ENCODE measurements around the gene ERC2.

Gene ERC2

GRCh38 chr3:55564726-55565125 lies 903.5 kb downstream of the ERC2 start:
- no peak for ATAC-seq (ENCODE audit: low read depth)
- Mint-ChIP-seq H3K4me1 (no peaks in the 10 kb centered on the region), H3K27ac (no peak overlapping the region), H3K36me3 (no peaks in the 10 kb centered on the region), H3K9me3 (no peaks in the 10 kb centered on the region), H3K27me3 (peaks cover 2% of the 10 kb centered on the region), H3K4me3 (no peak overlapping the region)
- DNase-seq (ENCODE audit: low spot score in 2 of 2) = no peak

DNA sequence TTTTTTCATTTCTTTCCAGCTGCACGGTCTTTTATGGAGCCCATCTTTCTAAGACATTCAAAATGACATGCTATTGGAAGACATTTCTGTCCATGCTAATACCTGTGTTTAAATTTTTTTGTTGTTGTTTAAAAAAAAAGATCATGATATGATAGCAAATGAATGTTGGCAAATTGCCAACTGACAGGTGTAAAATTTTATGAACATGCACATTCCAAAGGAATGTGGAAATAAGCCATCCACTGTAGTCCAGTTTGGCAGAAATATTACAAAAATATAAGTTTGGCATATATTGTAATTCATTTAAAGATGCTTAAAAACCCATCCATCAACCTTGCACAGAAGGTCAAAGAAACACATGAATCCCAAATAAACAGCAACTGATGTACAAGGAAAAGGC lies 905.6 kb downstream of the ERC2 start:
- H3K36me3 Mint-ChIP-seq = no peaks in the 10 kb centered on the region
- H3K27ac Mint-ChIP-seq = no peak overlapping the region
- ATAC-seq (ENCODE audit: low read depth) = no peak
- DNase-seq (ENCODE audit: low spot score in 2 of 2) = no peak
- H3K27me3 Mint-ChIP-seq = peaks cover 2% of the 10 kb centered on the region
- H3K9me3 Mint-ChIP-seq = peaks cover under 1% of the 10 kb centered on the region
- H3K4me3 Mint-ChIP-seq = no peak overlapping the region
- H3K4me1 Mint-ChIP-seq = no peaks in the 10 kb centered on the region

- Mint-ChIP-seq H3K27me3 (no peaks in the 10 kb centered on the region), H3K27ac (no peak overlapping the region), H3K4me3 (no peak overlapping the region), H3K36me3 (no peaks in the 10 kb centered on the region), H3K4me1 (no peaks in the 10 kb centered on the region), H3K9me3 (peaks cover 2% of the 10 kb centered on the region)
- DNase-seq (ENCODE audit: low spot score in 2 of 2) (no peak), ATAC-seq (ENCODE audit: low read depth) (no peak)
Observed at GRCh38 chr3:55559500-55560423, 908.5 kb downstream of the ERC2 start.

GRCh38 chr3:55558316-55558715 lies 910.0 kb downstream of the ERC2 start:
- ATAC-seq (ENCODE audit: low read depth) (no peak), DNase-seq (ENCODE audit: low spot score in 2 of 2) (no peak)
- Mint-ChIP-seq H3K4me1 (no peaks in the 10 kb centered on the region), H3K9me3 (peaks cover 2% of the 10 kb centered on the region), H3K27ac (no peak overlapping the region), H3K4me3 (no peak overlapping the region), H3K36me3 (no peaks in the 10 kb centered on the region), H3K27me3 (no peaks in the 10 kb centered on the region)

GRCh38 chr3:55557549-55557948 lies 910.7 kb downstream of the ERC2 start:
- H3K9me3 Mint-ChIP-seq = peaks cover 2% of the 10 kb centered on the region
- ATAC-seq (ENCODE audit: low read depth) = no peak

DNA sequence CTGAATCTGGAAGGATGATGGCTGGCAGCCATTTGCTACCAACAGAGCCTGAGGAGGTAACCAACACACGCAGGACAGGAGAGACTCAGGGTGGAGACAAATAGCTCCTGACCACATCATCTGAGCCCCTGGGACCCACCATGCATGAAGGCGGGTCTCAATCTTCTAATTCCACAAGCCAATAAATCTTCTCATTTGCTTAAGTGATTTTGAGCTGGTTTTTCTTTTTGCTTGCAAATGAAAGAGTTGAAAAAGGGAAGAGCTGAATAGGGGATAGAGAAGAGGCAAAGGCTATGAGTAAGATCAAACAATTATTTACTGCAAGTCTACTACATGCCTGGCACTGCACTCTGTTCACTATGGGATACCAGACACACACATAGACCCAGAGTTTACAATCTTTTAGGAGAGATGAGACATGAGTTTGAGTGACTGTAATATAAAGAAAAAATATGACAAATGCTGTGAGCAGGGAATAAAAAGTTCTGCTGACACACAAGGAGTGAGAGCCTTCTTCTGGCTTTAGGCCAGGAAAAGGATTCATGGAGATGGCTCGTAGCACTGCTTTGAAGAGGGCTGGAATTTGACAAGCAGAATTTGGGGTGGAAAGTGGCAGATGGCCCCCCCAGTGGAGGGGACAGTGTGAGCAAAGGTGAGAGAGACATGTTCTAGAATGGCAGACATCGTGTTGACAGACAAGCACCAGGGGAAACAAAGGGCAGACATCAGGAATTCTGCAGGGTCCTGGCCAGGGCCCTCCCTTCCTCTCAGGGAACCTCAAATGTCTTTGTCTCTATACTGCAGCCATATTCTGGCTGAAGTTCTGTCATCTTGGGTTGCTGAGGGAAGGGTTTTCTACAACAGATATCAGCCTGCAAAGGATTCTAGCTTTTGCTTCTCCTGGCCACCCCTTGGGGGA lies 911.4 kb downstream of the ERC2 start:
- Mint-ChIP-seq H3K4me1 (no peaks in the 10 kb centered on the region), H3K36me3 (no peaks in the 10 kb centered on the region), H3K27ac (no peak overlapping the region), H3K9me3 (peaks cover 4% of the 10 kb centered on the region), H3K27me3 (peaks cover 2% of the 10 kb centered on the region), H3K4me3 (no peak overlapping the region)
- no peak for DNase-seq (ENCODE audit: low spot score in 2 of 2)
- ATAC-seq (ENCODE audit: low read depth) = no peak

More at GRCh38 chr3:55557549-55557948, 910.7 kb downstream of the ERC2 start:
- Mint-ChIP-seq H3K4me3 (no peak overlapping the region), H3K4me1 (no peaks in the 10 kb centered on the region), H3K27me3 (no peaks in the 10 kb centered on the region), H3K36me3 (no peaks in the 10 kb centered on the region), H3K27ac (no peak overlapping the region)
- no peak for DNase-seq (ENCODE audit: low spot score in 2 of 2)

DNA sequence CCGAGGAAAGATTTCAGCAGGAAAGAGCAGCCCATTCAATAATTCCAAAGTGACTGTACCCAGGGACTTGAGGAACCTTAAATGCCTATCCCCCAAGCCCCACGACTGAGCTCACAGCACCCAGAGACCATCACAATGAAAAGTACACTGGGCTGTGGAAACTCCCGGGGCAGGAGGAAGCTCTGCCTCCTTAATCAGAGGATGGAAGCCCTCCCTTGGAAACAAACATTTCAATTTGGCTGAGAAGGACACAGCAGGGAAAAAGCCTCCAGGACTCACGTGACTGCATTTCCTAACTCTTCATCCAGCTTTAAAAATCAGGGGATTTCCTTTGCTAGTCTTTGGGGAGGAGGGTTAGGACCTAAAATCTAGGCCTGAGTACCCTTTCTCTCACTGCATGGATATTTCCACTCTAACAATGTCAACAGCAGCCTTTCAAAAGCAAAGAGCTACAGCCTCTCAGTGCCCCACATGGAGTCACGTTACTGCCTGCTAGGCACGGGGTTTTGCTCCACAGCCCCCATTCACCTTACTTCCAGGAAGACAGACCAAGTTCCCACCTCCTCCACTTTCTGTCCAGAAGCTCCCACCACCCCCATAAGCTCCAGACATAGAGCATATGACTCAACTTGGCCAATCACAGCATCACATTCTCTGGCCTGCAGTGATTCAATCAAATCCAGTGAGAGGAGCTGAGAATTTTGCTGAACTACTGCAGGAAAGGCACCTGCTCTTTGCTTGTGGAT lies 912.2 kb downstream of the ERC2 start:
- DNase-seq (ENCODE audit: low spot score in 2 of 2) = no peak
- Mint-ChIP-seq H3K9me3 (peaks cover 4% of the 10 kb centered on the region), H3K36me3 (no peaks in the 10 kb centered on the region), H3K27me3 (peaks cover 2% of the 10 kb centered on the region), H3K4me3 (no peak overlapping the region), H3K27ac (no peak overlapping the region), H3K4me1 (no peaks in the 10 kb centered on the region)
- ATAC-seq (ENCODE audit: low read depth) = no peak

DNA sequence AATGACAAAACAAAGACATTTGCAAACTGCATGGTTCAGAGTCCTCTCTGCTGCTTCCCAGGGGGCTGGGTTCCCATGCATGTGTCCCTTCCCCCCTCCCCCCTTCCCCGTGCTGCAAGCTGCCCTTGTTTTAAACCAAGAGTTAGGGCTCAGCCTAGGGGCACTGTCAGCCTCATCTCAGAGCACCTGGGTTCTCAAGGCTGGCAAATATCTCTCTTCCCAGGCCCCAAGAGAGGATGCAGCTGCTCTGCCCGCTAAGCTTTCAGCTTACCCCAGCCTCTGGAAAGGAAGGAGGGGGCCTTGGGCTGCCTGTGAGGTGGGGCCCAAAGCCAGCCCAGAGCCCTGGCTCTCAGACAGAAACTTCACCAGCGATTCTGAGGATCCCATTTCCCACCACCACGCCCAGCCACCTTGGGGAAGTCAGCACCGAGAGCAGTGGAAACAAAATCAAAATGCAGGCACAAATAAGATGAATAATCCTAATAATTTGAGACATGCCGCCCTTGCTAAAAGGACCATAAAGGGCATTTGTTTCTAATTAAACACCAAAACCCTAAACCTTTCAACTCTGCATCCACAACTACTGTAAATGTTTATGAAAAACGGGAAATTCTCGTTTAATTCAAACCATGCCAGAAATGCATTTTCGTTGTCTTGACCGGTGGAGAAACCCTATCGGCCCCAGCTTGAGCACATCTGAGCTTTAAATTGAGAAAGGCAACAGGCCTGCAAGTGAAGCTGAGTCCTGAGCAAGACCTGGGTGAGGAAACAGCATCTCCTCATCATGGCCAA lies 913.4 kb downstream of the ERC2 start:
- peaks cover 3% of the 10 kb centered on the region for H3K27me3 Mint-ChIP-seq
- DNase-seq (ENCODE audit: low spot score in 2 of 2) (no peak), ATAC-seq (ENCODE audit: low read depth) (no peak)
- no peak overlapping the region for H3K27ac Mint-ChIP-seq
- peaks cover 7% of the 10 kb centered on the region for H3K9me3 Mint-ChIP-seq
- H3K36me3 Mint-ChIP-seq = no peaks in the 10 kb centered on the region
- H3K4me1 Mint-ChIP-seq = no peaks in the 10 kb centered on the region
- no peak overlapping the region for H3K4me3 Mint-ChIP-seq

DNA sequence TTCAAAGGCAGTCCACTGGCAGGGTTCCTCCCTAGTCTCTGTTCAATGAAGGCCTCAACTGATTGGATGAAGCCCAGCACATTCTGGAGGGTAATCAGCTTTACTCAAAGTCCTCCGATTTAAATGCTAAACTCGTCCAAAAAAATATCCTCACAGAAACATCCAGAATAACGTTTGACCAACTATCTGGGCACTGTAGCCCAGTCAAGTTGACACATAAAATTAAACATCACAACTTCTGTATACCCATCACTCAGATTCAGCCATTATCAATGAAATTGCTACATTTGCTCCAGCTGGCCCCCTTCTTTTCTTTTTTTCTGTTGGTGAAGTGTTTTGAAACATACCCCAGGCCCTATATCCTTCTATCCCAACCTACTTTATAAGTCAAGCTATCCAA lies 916.6 kb downstream of the ERC2 start:
- no peaks in the 10 kb centered on the region for H3K36me3 Mint-ChIP-seq
- ATAC-seq (ENCODE audit: low read depth) (no peak), DNase-seq (ENCODE audit: low spot score in 2 of 2) (no peak)
- no peaks in the 10 kb centered on the region for H3K4me1 Mint-ChIP-seq
- peaks cover 5% of the 10 kb centered on the region for H3K9me3 Mint-ChIP-seq
- H3K4me3 Mint-ChIP-seq = no peak overlapping the region
- H3K27ac Mint-ChIP-seq = no peak overlapping the region
- peaks cover 3% of the 10 kb centered on the region for H3K27me3 Mint-ChIP-seq

GRCh38 chr3:55549177-55549576 lies 919.1 kb downstream of the ERC2 start:
- Mint-ChIP-seq H3K36me3 (no peaks in the 10 kb centered on the region), H3K27me3 (peaks cover 5% of the 10 kb centered on the region), H3K4me1 (no peaks in the 10 kb centered on the region), H3K9me3 (peaks cover 5% of the 10 kb centered on the region), H3K4me3 (no peak overlapping the region), H3K27ac (no peak overlapping the region)
- ATAC-seq (ENCODE audit: low read depth) = no peak
- DNase-seq (ENCODE audit: low spot score in 2 of 2) = no peak

- Mint-ChIP-seq H3K27ac (no peak overlapping the region), H3K4me3 (no peak overlapping the region), H3K27me3 (peaks cover 4% of the 10 kb centered on the region), H3K4me1 (no peaks in the 10 kb centered on the region), H3K36me3 (no peaks in the 10 kb centered on the region), H3K9me3 (peaks cover 2% of the 10 kb centered on the region)
- ATAC-seq (ENCODE audit: low read depth) (no peak), DNase-seq (ENCODE audit: low spot score in 2 of 2) (no peak)
Observed at GRCh38 chr3:55546866-55547669, 921.2 kb downstream of the ERC2 start.

GRCh38 chr3:55545995-55546394 lies 922.3 kb downstream of the ERC2 start:
- ATAC-seq (ENCODE audit: low read depth) (no peak), DNase-seq (ENCODE audit: low spot score in 2 of 2) (no peak)
- H3K4me1 Mint-ChIP-seq = no peaks in the 10 kb centered on the region
- H3K36me3 Mint-ChIP-seq = no peaks in the 10 kb centered on the region
- no peak overlapping the region for H3K27ac Mint-ChIP-seq
- H3K9me3 Mint-ChIP-seq = peaks cover 2% of the 10 kb centered on the region
- H3K27me3 Mint-ChIP-seq = peaks cover 4% of the 10 kb centered on the region
- no peak overlapping the region for H3K4me3 Mint-ChIP-seq
